CD4-positive, alpha-beta T cell treated with Interleukin-12 subunit alpha and Interleukin-12 subunit beta, for 1 hour (primary cell): Measurements from ENCODE around the gene SLC17A5.
"Not testable (repeated sequence)": the region's sequence is repeated elsewhere in the genome, so short reads cannot be mapped to it uniquely, and the experiment has no call there.

Experiments used
- DNase-seq: peaks from one replicate; pipeline ENCODE4 v3.0.0-alpha.2; 2020

SLC17A5 gene

DNA sequence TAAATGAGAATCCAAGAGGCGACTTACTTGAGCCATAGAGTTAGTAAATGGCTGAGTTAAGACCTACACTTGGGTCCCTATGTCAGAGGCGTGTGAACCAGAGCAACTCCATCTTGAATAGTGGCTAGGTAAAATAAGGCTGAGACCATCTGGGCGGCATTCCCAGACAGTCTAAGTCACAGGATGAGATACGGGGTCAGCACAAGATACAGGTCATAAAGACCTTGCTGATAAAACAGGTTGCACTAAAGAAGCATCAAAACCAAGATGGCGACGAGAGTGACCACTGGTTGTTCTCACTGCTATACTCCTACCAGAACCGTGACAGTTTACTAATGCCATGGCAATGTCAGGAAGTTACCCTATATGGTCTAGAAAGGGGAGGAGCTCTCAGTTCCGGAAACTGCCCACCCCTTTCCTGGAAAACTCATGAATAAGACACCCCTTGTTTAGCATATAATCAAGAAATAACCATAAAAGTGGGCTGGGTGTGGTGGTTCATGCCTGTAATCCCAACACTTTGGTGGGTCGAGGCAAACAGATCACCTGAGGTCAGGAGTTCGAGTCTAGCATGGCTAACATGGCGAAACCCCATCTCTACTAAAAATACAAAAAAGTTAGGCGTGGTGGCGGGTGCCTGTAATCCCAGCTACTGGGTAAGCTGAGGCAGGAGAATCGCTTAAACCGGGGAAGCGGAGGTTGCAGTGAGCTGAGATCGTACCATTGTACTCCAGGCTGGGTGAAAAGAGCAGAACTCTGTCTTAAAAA lies 89.0 kb downstream of the SLC17A5 start:
- DNase-seq: no peak

DNA sequence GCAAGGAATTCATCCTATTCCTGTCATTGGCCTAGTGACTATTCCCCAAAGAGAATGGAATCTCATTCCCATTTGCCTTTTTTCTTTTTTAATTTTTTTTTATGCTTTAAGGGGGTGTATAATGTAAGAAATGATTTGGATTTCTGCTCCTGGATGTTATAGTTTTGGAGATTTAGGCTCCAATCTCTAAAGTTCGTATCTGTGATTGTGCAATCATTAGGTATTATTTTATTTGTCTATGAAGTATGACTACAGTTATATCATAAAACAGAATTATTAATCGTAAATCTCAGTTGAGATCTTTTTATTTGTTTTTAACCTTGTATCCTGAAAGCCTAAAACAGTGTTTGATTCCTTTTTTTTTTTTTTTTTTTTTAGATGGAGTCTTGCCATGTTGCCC lies 91.2 kb downstream of the SLC17A5 start:
- no peak for DNase-seq

DNA sequence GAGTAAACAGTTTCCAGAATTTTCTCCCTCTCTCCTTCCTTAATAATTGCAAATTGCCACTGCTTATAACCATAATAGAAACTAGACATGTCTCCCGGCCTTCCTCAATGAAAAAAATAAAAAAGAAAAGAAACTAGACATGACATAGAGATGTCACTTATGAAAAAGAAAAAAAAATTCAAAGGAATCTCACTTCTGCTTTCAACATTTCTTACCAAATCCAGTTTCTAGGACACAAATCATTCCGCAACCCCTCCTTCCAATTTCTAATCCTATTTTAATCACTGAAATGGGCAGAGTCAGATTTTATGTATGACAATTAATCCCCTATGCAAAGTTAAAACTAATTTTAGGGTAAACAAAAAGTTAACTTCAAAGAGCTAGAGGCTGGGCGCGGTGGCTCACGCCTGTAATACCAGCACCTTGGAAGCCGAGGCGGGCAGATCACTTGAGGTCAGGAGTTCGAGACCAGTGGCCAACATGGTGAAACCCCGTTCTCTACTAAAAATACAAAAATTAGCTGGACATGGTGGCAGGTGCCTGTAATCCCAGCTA lies 92.9 kb downstream of the SLC17A5 start:
- DNase-seq: no peak

DNA sequence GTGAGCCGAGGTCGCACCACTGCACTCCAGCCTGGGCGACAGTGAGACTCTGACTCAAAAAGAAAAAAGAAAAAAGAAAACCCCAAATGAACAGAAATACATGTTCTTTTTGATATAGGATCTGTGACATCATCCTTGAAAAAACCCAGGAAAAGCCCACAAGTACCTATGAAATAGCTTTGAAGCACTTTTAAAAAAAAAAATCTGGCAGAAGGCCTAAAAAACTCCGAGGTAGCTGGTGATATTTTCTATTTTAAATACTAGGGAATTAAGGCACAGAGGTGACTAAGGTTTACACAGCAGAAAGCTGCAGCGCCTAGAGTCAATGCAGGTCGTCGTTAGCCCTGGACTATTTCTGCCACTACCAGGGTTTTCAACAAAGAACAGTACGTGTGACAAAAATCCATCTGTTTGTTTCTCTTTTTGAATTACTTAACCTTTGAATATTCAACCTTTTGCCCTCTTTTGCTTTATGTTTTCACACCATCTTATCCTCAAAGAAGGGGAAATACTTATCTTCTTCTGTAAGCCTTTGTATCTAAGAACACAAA lies 93.5 kb downstream of the SLC17A5 start:
- DNase-seq: no peak

DNA sequence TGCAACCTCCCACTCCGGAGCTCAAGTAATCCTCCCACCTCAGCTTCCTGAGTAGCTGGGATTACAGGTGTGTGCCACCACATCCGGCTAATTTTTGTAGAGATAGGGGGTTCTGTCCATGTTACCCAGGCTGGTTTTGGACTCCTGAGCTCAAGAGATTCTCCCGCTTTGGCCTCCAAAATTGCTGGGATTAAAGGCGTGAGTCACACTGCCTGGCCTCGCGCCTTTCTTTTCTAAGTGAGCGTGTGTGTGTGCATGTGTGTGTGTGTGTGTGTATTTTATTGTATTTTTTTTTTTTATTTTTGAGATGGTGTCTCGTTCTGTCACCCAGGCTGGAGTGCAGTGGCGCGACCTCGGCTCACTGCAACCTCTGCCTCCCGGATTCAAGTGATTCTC lies 94.4 kb downstream of the SLC17A5 start:
- not testable (repeated sequence) for DNase-seq

DNA sequence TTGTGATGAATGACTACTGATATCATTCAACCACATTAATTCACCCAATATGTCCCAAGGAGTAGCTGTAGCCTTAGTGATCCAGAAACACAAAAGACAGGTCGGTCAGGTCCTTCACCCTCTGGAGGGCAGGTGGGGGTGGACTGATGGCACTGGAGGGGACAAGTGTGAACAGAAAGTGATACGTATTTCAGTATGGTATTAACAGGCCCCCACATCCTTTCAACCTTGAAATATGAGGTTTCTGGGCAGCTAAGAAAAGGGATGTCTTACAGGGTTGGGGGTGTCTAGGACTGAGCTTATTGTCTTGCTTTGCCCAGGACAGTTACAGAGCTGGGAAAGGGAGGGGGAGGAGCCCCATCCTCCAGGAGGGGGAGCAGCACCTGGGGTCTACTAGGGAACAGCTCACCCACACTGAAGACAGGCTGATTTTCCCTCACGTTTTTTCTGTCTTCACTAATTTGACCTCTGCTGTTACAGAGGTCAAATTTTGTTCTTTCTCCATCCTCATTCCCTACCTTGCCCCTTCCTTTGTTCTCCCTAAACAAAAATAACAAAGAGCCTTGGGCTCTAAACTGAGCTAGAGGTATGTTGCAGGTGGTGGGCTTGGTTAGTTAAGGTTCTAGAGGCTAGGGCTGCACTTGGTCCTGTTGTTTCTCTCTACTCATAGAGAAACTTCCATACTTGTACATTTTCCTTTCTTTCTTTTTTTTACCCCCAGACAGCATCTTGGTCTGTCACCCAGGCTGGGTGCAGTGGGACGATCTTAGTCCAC lies 95.0 kb downstream of the SLC17A5 start:
- DNase-seq: no peak

DNA sequence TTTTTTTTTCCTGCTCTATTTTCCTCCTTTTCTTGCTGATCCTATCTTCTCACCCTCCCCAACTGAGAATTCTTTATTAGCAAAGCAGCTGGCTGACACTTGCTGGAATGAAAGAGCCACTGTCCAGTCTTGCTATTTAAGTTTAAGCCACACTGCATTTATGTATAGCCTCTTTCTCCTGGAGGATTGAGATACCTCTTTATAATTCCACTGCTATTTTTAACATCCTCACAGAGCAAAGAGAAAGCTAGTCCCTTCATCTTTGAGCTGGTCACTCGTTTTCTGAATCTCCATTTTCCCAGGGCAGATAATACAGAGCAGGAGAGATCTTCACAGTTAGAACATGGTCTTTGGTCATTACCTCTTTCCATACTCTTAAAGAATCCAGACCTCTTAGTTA lies 97.0 kb downstream of the SLC17A5 start:
- no peak for DNase-seq

DNA sequence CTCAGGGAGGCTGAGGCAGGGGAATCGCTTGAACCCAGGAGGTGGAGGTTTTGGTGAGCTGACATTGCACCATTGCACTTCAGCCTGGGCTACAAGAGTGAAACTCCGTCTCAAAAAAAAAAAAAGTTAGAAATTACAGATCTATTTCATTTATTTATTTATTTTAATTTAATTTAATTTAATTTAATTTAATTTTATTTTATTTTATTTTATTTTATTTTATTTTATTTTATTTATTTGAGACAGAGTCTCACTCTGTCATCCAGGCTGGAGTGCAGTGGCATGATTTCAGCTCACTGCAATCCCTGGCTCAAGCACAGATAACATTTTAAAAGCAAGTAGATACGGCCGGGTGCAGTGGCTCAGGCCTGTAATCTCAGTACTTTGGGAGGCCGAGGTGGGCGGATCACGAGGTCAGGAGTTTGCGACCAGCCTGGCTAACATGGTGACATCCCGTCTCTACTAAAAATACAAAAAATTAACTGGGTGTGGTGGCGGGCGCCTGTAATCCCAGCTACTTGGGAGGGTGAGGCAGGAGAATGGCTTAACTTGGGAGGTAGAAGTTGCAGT lies 98.3 kb downstream of the SLC17A5 start:
- DNase-seq: not testable (repeated sequence)

DNA sequence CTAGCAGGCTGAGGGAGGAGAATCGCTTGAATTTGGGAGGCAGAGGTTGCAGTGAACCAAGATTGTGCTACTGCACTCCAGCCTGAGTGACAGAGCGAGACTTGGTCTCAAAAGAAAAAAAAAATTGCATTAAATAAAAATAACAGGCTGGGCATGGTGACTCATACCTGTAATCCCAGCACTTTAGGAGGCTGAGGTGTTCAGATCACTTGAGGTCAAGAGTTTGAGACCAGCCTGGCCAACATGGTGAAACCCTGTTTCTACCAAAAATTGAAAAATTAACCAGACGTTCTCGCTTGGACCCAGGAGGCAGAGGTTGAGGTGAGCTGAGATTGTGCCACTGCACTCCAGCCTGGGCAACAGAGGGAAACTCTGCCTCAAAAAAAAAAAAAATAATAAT lies 102.7 kb downstream of the SLC17A5 start:
- DNase-seq: not testable (repeated sequence)

DNA sequence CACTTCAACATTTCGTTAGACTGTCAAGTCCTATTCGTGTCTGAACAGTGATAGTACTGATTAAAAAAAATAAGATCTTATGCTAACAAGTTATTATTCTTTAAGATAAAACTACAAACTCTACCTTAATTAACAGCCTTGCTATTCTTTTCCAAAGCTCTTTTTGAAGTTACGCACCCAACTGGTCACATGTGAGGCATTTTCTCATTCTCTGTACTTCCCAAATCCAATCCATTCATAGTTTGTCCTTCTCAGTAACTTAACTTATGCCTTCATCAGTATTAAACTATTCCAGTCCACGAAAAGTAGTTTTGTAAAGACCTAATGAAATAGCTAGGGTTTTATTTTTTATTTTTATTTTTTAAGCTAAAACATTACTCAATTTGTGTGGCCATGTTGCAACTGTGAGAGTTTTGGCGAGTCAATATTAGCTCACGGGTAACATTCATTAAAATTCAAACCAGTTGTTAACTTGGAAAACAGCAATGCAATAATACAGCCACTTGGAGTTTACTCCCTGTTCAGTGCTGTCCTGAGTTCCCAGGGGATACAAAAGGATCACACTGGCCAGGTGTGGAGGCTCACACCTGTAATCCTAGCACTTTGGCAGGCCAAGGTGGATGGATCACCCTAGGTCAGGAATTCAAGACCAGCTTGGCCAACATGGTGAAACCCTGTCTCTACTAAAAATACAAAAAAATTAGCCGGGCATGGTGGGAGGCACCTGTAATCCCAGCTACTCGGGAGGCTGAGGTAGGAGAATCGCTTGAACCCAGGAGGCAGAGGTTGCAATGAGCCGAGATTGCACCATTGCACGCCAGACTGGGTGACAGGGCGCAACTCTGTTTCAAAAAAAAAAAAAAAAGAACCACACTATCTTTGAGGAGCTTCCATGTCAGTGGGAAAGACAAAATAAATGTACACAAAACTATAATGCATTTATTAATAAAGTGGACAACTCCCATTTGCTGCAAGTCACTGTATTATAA lies 105.0 kb downstream of the SLC17A5 start:
- DNase-seq: no peak

DNA sequence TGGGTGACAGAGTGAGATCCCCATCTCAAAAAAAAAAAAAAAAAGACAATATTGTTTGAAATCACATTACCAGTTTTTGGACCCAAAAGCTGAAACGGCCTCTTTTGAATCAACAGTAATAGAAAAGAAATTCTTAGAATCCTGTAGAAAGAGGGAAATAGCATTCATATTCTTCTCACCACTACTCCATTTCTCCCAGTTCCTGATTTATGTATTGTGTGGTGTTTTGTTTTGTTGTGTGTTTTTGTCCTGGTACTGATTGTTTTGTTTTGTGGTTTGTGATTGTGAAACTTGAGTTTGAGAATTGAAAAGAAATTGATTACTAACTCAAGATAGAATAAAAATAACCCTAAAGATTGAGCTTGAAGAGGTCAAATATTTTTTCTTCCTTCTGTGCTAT lies 106.8 kb downstream of the SLC17A5 start:
- no peak for DNase-seq
